ENCODE measurements around the gene RBM19.

Gene RBM19

DNA sequence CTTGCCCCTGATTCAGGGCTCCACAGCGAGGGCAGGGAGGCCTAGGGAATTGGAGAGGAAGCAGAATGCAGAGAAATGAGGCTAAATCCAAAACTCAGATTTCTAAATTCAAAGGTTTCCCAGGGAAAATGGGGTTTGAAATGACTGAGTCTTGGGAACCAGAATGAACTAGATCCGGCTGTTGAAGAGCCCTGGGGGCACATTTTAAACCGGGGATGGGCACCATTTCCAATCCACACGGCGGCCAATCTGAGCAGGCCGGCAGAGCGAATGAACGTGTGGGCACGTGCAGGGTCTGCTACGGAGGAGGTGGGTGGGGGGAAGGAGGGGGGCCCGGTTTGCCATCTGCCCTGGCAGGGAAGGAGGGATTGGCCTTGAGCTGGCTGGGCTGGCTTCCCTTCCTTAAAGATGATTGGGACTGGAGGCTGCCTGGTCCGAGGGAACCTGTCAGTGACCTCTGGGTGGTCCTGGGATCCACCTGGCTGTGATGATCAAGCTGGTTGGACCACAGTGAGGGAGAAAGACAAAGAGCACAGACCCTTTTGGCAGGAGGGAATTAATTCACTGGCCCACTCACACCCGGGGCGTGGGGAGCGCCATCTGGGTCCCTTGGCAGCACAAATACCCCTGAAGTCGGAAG lies 161.0 kb downstream of the RBM19 start:
- no peak for TF ChIP-seq TAF1 (IDR thresholded peaks at IDR 0.05; ENCODE audit: borderline replicate concordance, insufficient read depth, low read length)
- no peak for TF ChIP-seq POLR2AphosphoS5 (IDR thresholded peaks at IDR 0.05; ENCODE audit: low read depth, low read length)
- TF ChIP-seq REST (IDR thresholded peaks at IDR 0.05; ENCODE audit: insufficient read depth in 1 of 2, low read depth in 2 of 2, low read length in 2 of 2): no peak
- TF ChIP-seq FOXP2 (optimal IDR thresholded peaks at IDR 0.05; ENCODE audit: borderline replicate concordance, extremely low read depth, extremely low read length, insufficient read depth): no peak
- TF ChIP-seq SIN3A (IDR thresholded peaks at IDR 0.05; ENCODE audit: borderline replicate concordance, insufficient read depth, low read length): no peak

DNA sequence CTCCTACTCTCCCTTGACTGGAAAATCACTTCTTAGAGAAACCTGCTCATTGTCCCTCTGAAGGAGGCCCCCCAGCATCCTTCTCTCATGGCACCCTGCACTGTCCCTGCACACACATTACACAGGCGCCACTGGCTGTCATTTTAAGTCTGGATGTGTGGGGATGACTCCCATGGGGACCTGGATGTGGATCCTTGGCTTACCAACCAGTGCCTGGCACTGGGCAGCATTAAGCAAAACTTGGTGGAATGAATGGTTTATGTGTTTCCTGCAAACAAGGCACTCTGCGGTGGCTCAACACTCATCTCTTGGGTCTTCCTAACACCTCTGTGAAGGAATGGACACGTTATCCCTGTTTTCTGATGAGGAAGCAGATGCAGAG lies 162.4 kb downstream of the RBM19 start:
- TF ChIP-seq REST (IDR thresholded peaks at IDR 0.05; ENCODE audit: insufficient read depth in 1 of 2, low read depth in 2 of 2, low read length in 2 of 2): no peak
- TF ChIP-seq FOXP2 (optimal IDR thresholded peaks at IDR 0.05; ENCODE audit: borderline replicate concordance, extremely low read depth, extremely low read length, insufficient read depth): no peak
- no peak for TF ChIP-seq TAF1 (IDR thresholded peaks at IDR 0.05; ENCODE audit: borderline replicate concordance, insufficient read depth, low read length)
- no peak for TF ChIP-seq POLR2AphosphoS5 (IDR thresholded peaks at IDR 0.05; ENCODE audit: low read depth, low read length)
- TF ChIP-seq SIN3A (IDR thresholded peaks at IDR 0.05; ENCODE audit: borderline replicate concordance, insufficient read depth, low read length): no peak

GRCh38 chr12:113802966-113803758 lies 163.0 kb downstream of the RBM19 start:
- TF ChIP-seq REST (IDR thresholded peaks at IDR 0.05; ENCODE audit: insufficient read depth in 1 of 2, low read depth in 2 of 2, low read length in 2 of 2): no peak
- TF ChIP-seq POLR2AphosphoS5 (IDR thresholded peaks at IDR 0.05; ENCODE audit: low read depth, low read length): no peak
- no peak for TF ChIP-seq FOXP2 (optimal IDR thresholded peaks at IDR 0.05; ENCODE audit: borderline replicate concordance, extremely low read depth, extremely low read length, insufficient read depth)
- TF ChIP-seq TAF1 (IDR thresholded peaks at IDR 0.05; ENCODE audit: borderline replicate concordance, insufficient read depth, low read length): no peak
- no peak for TF ChIP-seq SIN3A (IDR thresholded peaks at IDR 0.05; ENCODE audit: borderline replicate concordance, insufficient read depth, low read length)

DNA sequence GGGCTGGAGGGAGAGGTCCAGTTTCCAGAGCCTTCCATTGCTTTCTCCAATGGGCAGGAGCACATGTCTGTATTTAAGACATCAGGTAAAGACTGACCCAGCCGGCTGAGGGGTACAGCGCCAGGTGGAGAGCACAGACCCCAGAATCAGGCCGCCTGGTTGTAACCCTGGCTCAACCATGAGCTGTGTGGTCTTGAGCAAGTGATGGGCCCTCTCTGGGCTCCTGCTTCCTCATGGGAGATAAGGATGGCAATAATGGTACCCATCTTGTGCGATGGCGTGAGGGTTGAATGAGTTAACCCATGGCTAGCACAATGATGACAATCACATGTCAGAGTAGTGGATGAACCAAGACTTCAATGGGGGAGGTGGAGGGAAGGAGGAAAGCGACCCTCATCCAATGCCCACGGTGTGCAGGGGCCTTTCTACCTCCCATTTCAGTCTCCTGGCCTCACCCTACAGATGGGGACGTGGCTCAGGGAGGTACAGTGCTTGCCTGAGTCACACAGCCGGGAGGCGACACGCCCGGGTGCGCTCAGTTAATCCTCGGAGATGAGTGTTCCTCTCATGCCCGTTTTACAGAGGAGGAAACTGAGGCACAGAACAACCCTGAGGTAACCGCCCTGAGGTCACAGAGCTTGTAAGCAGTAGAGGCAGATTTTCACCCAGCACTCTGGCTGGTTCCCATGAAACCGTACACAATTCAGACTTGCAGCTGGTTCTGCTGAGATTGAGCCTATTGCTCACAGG lies 163.9 kb downstream of the RBM19 start:
- no peak for TF ChIP-seq SIN3A (IDR thresholded peaks at IDR 0.05; ENCODE audit: borderline replicate concordance, insufficient read depth, low read length)
- TF ChIP-seq FOXP2 (optimal IDR thresholded peaks at IDR 0.05; ENCODE audit: borderline replicate concordance, extremely low read depth, extremely low read length, insufficient read depth): no peak
- TF ChIP-seq TAF1 (IDR thresholded peaks at IDR 0.05; ENCODE audit: borderline replicate concordance, insufficient read depth, low read length): no peak
- TF ChIP-seq REST (IDR thresholded peaks at IDR 0.05; ENCODE audit: insufficient read depth in 1 of 2, low read depth in 2 of 2, low read length in 2 of 2): no peak
- no peak for TF ChIP-seq POLR2AphosphoS5 (IDR thresholded peaks at IDR 0.05; ENCODE audit: low read depth, low read length)

Data from PFSK-1 (cell line).